Thyroid gland (tissue), 4 donors: ENCODE measurements around the gene PLK5. TPM values are rescaled to one million over a fixed set of nuclear protein-coding genes. Genes with fewer than 3 reads are reported as not detected.

Source experiments
- DNase-seq, 2 donors: peaks; one replicate each; pipeline ENCODE4 v3.0.0-alpha.2; 2019
- H3K27ac ChIP-seq, 3 donors: fragments of 200-600 bp; sonication (generic); 1 replicate in 2 of 3; 2 replicates in 1 of 3; pipeline ENCODE4 v1.5.1; 2016 to 2019; ENCODE audit warnings: mild to moderate bottlenecking in 1 of 3, moderate library complexity in 1 of 3
- H3K27me3 ChIP-seq: fragments of 200-600 bp; sonication (generic); one replicate; pipeline ENCODE4 v1.5.1; 2019
- H3K36me3 ChIP-seq, 2 donors: fragments of 200-600 bp; sonication (generic); one replicate each; pipeline ENCODE4 v1.5.1; 2016 to 2019
- H3K4me1 ChIP-seq, 2 donors: fragments of 200-600 bp; sonication (generic); one replicate each; pipeline ENCODE4 v1.5.1; 2017 to 2019
- H3K4me3 ChIP-seq, 3 donors: fragments of 200-600 bp; sonication (generic); replicated peaks in 1 of 3; 1 replicate in 2 of 3; 2 replicates in 1 of 3; pipeline ENCODE4 v1.5.1; 2016; ENCODE audit warnings: mild to moderate bottlenecking in 1 of 3
- H3K9me3 ChIP-seq: fragments of 200-600 bp; sonication (generic); one replicate; pipeline ENCODE4 v1.5.1; 2017
- CTCF ChIP-seq, 6 experiments: fragments of 200-600 bp in 3 of 6; fragments of 450-650 bp in 3 of 6; sonication (generic) in 3 of 6; IDR thresholded peaks; one replicate each; pipeline ENCODE4 v1.5.1; 2016 to 2019; ENCODE audit warnings: antibody characterized with exemption in 6 of 6, mild to moderate bottlenecking in 2 of 6, inconsistent platforms in 1 of 6, moderate library complexity in 1 of 6
- POLR2A ChIP-seq, 2 donors: fragments of 450-650 bp; IDR thresholded peaks; one replicate each; pipeline ENCODE4 v1.6.1; 2017; ENCODE audit warnings: antibody characterized with exemption in 2 of 2, mild to moderate bottlenecking in 2 of 2, moderate library complexity in 1 of 2
- WGBS, 2 donors: methylation state at CpG; one replicate each; pipeline ENCODE4 v1.1.5; 2017; 5-methylcytosine and 5-hydroxymethylcytosine counted together
- intact Hi-C: fragments of 100-400 bp; cut with DNase I; formaldehyde crosslinking; loops from one replicate; pipeline ENCODE4 v1.15.1; 2023
- total RNA-seq, 4 donors: library from RNA; depleted of rRNA; stranded (reverse); fragments of >200 nt; gene quantifications; one replicate each; pipeline ENCODE4 v1.2.3, GENCODE V29; 2016

Gene PLK5
- total RNA-seq, 4 donors from 2014 or later = not detected

GRCh38 chr19:1511318-1512317, 12.3 kb upstream of the PLK5 start:
- intact Hi-C loops = no loop called here
- no peaks in the 10 kb centered on the region for H3K9me3 ChIP-seq
- peaks cover 0 to 21% of the 10 kb centered on the region in 2 donors for H3K4me1 ChIP-seq
- H3K4me3 ChIP-seq = no peak overlapping the region
- peaks cover 6% of the 10 kb centered on the region for H3K27me3 ChIP-seq
- DNase-seq = no peak
- TF ChIP-seq CTCF (IDR thresholded peaks at IDR 0.05) = no peak
- TF ChIP-seq POLR2A (IDR thresholded peaks at IDR 0.05) = no peak
- H3K27ac ChIP-seq = no peak overlapping the region
- H3K36me3 ChIP-seq = no peaks in the 10 kb centered on the region
- WGBS, 2 donors = 56 to 63% methylated on average over 12 to 18 of the region's 22 CpGs

GRCh38 chr19:1512671-1513498, 11.0 kb upstream of the PLK5 start, which contains the start of gene ADAMTSL5:
ADAMTSL5 (minus strand) TSS chr19:1513019; CDS start chr19:1510943, 2,076 bp downstream.
- H3K9me3 ChIP-seq = no peaks in the 10 kb centered on the region
- intact Hi-C loops = no loop called here
- no peak for DNase-seq
- H3K4me3 ChIP-seq = peak within 1 kb of the TSS in 1 of 3 donors; percentile 34
- H3K27me3 ChIP-seq = peaks cover 6% of the 10 kb centered on the region
- no peak within 1 kb of the TSS for H3K27ac ChIP-seq
- peaks cover 0 to 17% of the 10 kb centered on the region in 2 donors for H3K4me1 ChIP-seq
- no peaks in the 10 kb centered on the region for H3K36me3 ChIP-seq
- TF ChIP-seq CTCF (IDR thresholded peaks at IDR 0.05) (no peak), POLR2A (IDR thresholded peaks at IDR 0.05) (no peak)
- WGBS, 2 donors = 25 to 38% methylated on average over 4 to 6 of the region's 78 CpGs

GRCh38 chr19:1513499-1514294, 10.2 kb upstream of the PLK5 start:
- Histone ChIP-seq H3K36me3 (no peaks in the 10 kb centered on the region), H3K27ac (no peak overlapping the region), H3K9me3 (no peaks in the 10 kb centered on the region), H3K4me1 (peaks cover 0 to 11% of the 10 kb centered on the region in 2 donors), H3K27me3 (peaks cover 6% of the 10 kb centered on the region), H3K4me3 (peak overlapping the region in 1 of 3 donors; percentile 34)
- TF ChIP-seq CTCF (IDR thresholded peaks at IDR 0.05) = peak in 2 of 6 experiments; percentile 7 to 27
- no peak for TF ChIP-seq POLR2A (IDR thresholded peaks at IDR 0.05)
- WGBS, 2 donors = 8% methylated on average over 7 of the region's 52 CpGs; no CpG with 5 or more reads in 1 of the 2 donors
- intact Hi-C loops = no loop called here
- DNase-seq = no peak

GRCh38 chr19:1514295-1514661, 9.6 kb upstream of the PLK5 start:
- no peak for TF ChIP-seq POLR2A (IDR thresholded peaks at IDR 0.05)
- TF ChIP-seq CTCF (IDR thresholded peaks at IDR 0.05) = no peak
- Histone ChIP-seq H3K27ac (no peak overlapping the region), H3K27me3 (peaks cover 6% of the 10 kb centered on the region), H3K4me1 (peaks cover 0 to 11% of the 10 kb centered on the region in 2 donors), H3K4me3 (no peak overlapping the region), H3K36me3 (no peaks in the 10 kb centered on the region), H3K9me3 (no peaks in the 10 kb centered on the region)
- intact Hi-C loops = no loop called here
- whole genome bisulfite sequencing, 2 donors = 60 to 67% methylated on average over 5 to 10 of the region's 10 CpGs
- DNase-seq = no peak
